Prostate gland (tissue), 1 donor: ENCODE measurements around the gene BCL6.

Source experiments
- POLR2A ChIP-seq: fragments of 450-650 bp; IDR thresholded peaks from one replicate; pipeline ENCODE4 v1.6.1; 2016; ENCODE audit warnings: antibody characterized with exemption, mild to moderate bottlenecking
- POLR2AphosphoS5 ChIP-seq: sonication (generic); formaldehyde crosslinking; IDR thresholded peaks from one replicate; pipeline ENCODE4 v1.6.1; 2017; ENCODE audit warnings: antibody characterized with exemption

- no peak for TF ChIP-seq POLR2AphosphoS5
- TF ChIP-seq POLR2A: no peak
Observed at GRCh38 chr3:187738071-187738330, 7.3 kb downstream of the BCL6 start.
